ENCODE results near the gene SLC35B2. TPM values are rescaled to one million over a fixed set of nuclear protein-coding genes. Genes with fewer than 3 reads are reported as not detected.

The SLC35B2 gene
- total and polyA plus RNA-seq, 9 of the 15 experiments (the other 6 are each of a cell fraction or from before 2014, with no cell fraction given), result 14.5 to 59.1 (median 47.1) TPM

- peak; percentile 35; the same call in 1 of the 2 replicates for TF ChIP-seq TFAP4 (CRISPR knock-in tag; IDR thresholded peaks at IDR 0.05; ENCODE audit: borderline replicate concordance)
- TF ChIP-seq CEBPB (tag; IDR thresholded peaks at IDR 0.05), result no peak
- no peak for TF ChIP-seq JUNB (CRISPR knock-in tag; conservative IDR thresholded peaks at IDR 0.05)
- no peak for TF ChIP-seq RFX7 (CRISPR knock-in tag; IDR thresholded peaks at IDR 0.05)
- TF ChIP-seq POLR2AphosphoS5 (IDR thresholded peaks at IDR 0.05; ENCODE audit: control insufficient read depth, insufficient read depth, low read depth, low read length), result peak; percentile 58; the same call in 1 of the 2 replicates
- peak in 1 of 2 experiments; percentile 55; a peak in 1 of 4 replicates for TF ChIP-seq SIN3A (IDR thresholded peaks at IDR 0.05; ENCODE audit: borderline replicate concordance in 2 of 2, control insufficient read depth in 1 of 2, low read depth in 2 of 2, low read length in 2 of 2)
- TF ChIP-seq GATAD2A (IDR thresholded peaks at IDR 0.05), result no peak
- TF ChIP-seq THRB (CRISPR knock-in tag; conservative IDR thresholded peaks at IDR 0.05), result 0 out of 2 replicates have a peak, but pooled peaks have one; percentile 24
- 0 out of 2 replicates have a peak, but pooled peaks have one; percentile 1 for TF ChIP-seq ZBED1 (IDR thresholded peaks at IDR 0.05)
- TF ChIP-seq ZBTB8A (IDR thresholded peaks at IDR 0.05; ENCODE audit: partially characterized antibody), result no peak
- TF ChIP-seq JUN (IDR thresholded peaks at IDR 0.05; ENCODE audit: borderline replicate concordance, low read depth, low read length), result no peak
- no peak for TF ChIP-seq JUN (CRISPR knock-in tag; IDR thresholded peaks at IDR 0.05; ENCODE audit: borderline replicate concordance)
- 0 out of 2 replicates have a peak, but pooled peaks have one; percentile 24 for TF ChIP-seq PHB2 (IDR thresholded peaks at IDR 0.05; ENCODE audit: low read depth)
- TF ChIP-seq ZC3H4 (CRISPR knock-in tag; IDR thresholded peaks at IDR 0.05; ENCODE audit: borderline replicate concordance), result 0 out of 2 replicates have a peak, but pooled peaks have one; percentile 1
- TF ChIP-seq ELF2 (CRISPR knock-in tag; IDR thresholded peaks at IDR 0.05), result 0 out of 2 replicates have a peak, but pooled peaks have one; percentile 26
- no peak for TF ChIP-seq SMARCA4 (IDR thresholded peaks at IDR 0.05)
- no peak for TF ChIP-seq FOXP1 (CRISPR knock-in tag; IDR thresholded peaks at IDR 0.05)
- TF ChIP-seq, protein P1, sequence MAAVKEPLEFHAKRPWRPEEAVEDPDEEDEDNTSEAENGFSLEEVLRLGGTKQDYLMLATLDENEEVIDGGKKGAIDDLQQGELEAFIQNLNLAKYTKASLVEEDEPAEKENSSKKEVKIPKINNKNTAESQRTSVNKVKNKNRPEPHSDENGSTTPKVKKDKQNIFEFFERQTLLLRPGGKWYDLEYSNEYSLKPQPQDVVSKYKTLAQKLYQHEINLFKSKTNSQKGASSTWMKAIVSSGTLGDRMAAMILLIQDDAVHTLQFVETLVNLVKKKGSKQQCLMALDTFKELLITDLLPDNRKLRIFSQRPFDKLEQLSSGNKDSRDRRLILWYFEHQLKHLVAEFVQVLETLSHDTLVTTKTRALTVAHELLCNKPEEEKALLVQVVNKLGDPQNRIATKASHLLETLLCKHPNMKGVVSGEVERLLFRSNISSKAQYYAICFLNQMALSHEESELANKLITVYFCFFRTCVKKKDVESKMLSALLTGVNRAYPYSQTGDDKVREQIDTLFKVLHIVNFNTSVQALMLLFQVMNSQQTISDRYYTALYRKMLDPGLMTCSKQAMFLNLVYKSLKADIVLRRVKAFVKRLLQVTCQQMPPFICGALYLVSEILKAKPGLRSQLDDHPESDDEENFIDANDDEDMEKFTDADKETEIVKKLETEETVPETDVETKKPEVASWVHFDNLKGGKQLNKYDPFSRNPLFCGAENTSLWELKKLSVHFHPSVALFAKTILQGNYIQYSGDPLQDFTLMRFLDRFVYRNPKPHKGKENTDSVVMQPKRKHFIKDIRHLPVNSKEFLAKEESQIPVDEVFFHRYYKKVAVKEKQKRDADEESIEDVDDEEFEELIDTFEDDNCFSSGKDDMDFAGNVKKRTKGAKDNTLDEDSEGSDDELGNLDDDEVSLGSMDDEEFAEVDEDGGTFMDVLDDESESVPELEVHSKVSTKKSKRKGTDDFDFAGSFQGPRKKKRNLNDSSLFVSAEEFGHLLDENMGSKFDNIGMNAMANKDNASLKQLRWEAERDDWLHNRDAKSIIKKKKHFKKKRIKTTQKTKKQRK (IDR thresholded peaks at IDR 0.05; ENCODE audit: borderline replicate concordance, low read depth, low read length), result no peak
- no peak for TF ChIP-seq CEBPG (CRISPR knock-in tag; IDR thresholded peaks at IDR 0.05)
- TF ChIP-seq CEBPG (tag; conservative IDR thresholded peaks at IDR 0.05 in 1 of 2, IDR thresholded peaks at IDR 0.05 in 1 of 2), result no peak
- TF ChIP-seq BCOR (IDR thresholded peaks at IDR 0.05), result no peak
- TF ChIP-seq, protein P2, sequence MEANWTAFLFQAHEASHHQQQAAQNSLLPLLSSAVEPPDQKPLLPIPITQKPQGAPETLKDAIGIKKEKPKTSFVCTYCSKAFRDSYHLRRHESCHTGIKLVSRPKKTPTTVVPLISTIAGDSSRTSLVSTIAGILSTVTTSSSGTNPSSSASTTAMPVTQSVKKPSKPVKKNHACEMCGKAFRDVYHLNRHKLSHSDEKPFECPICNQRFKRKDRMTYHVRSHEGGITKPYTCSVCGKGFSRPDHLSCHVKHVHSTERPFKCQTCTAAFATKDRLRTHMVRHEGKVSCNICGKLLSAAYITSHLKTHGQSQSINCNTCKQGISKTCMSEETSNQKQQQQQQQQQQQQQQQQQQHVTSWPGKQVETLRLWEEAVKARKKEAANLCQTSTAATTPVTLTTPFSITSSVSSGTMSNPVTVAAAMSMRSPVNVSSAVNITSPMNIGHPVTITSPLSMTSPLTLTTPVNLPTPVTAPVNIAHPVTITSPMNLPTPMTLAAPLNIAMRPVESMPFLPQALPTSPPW (CRISPR knock-in tag; IDR thresholded peaks at IDR 0.05), result no peak
Observed at GRCh38 chr6:44249082-44249748, 8.1 kb downstream of the SLC35B2 start (continued).

All from K562 (cell line).